GM10266 (cell line): ENCODE data around the gene TMEM106C.

Source experiments
- DNase-seq: peaks from one replicate; pipeline ENCODE4 v3.0.0; 2012; ENCODE audit errors: extremely low spot score
- TF ChIP-seq, protein P1 (sequence below): IDR thresholded peaks from 2 replicates; pipeline ENCODE4 v1.5.1; 2012; ENCODE audit warnings: mild to moderate bottlenecking, low read depth; ENCODE audit not compliant: control insufficient read depth, insufficient read depth; ENCODE audit errors: missing control alignments

The TMEM106C gene

DNA sequence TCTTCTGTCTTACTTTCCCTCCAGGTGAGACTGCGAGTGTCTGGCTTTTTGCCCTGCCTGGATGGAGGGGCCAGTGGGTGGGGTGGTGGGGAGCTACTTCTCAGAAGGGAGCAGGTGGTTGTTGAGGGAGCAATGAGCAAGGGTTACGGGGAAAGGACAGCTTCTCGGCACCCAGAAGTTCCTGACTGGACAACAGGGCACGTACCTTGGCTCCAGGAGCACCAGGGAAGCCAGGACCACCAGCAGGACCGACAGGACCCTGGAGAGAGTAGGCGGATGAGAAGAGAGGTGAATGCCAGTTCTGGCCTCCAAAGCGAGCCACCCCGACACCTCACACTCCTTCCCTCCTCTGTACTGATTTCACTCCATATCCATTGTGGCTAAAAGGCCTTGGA is 25.6 kb downstream of the TMEM106C start:
- TF ChIP-seq, protein P1, sequence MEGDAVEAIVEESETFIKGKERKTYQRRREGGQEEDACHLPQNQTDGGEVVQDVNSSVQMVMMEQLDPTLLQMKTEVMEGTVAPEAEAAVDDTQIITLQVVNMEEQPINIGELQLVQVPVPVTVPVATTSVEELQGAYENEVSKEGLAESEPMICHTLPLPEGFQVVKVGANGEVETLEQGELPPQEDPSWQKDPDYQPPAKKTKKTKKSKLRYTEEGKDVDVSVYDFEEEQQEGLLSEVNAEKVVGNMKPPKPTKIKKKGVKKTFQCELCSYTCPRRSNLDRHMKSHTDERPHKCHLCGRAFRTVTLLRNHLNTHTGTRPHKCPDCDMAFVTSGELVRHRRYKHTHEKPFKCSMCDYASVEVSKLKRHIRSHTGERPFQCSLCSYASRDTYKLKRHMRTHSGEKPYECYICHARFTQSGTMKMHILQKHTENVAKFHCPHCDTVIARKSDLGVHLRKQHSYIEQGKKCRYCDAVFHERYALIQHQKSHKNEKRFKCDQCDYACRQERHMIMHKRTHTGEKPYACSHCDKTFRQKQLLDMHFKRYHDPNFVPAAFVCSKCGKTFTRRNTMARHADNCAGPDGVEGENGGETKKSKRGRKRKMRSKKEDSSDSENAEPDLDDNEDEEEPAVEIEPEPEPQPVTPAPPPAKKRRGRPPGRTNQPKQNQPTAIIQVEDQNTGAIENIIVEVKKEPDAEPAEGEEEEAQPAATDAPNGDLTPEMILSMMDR: no peak
- DNase-seq: no peak

DNA sequence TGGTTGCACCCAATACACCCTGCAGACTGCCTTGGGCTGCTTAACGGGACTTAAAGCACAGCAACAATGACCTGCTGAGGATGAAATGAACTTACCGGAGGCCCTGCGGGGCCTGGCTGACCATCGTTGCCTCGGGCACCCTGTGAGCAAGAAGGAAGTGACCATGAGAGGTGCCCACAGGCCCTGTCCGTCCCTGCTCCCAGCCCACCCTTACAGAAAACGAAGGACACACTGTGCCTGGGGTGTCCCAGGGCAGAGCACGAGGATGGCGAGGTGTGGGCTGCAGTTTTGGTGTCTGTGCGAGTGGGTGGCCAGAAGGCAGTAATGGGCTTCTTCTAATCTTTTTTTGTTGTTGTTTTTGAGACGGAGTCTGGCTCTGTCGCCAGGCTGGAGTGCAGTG is 26.3 kb downstream of the TMEM106C start:
- no peak for DNase-seq
- TF ChIP-seq, protein P1: no peak

DNA sequence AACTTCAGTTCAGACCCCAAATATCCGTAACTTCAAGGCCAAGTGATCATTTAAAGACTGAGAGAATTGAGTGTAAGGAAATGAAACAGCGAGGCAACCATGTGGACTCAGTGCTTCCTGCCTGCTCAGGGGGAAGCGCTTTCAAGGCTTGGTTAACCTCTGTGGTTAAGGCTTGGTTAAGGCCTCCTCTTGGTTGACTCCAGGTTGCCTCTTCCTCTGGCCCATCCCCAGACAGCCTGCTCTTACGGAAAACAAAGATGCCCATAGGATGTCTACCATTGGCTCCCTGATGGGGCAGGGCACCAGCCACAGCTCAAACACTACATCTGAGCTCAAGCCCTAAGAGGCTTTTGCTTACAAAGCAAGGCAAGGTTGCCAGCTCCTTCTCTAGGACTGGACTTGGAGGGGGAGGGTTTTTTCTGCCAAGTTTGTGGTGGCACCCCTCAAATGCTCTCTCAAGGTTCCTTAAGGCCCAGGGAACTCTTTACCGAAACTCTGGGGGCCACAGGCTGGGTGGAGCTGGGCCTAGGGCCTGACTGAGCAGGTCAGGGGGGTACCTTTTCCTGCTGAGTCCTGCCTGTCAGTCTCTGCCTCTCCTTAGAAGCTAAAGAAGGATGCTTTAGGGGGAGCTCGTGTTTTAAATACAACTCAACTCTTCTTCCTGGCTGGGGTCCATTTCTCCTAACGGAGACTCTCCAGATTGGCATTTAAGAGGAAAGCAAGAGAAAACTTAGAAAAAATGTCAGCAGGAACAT is 27.1 kb downstream of the TMEM106C start:
- TF ChIP-seq, protein P1: no peak
- DNase-seq: peak; percentile 64

DNA sequence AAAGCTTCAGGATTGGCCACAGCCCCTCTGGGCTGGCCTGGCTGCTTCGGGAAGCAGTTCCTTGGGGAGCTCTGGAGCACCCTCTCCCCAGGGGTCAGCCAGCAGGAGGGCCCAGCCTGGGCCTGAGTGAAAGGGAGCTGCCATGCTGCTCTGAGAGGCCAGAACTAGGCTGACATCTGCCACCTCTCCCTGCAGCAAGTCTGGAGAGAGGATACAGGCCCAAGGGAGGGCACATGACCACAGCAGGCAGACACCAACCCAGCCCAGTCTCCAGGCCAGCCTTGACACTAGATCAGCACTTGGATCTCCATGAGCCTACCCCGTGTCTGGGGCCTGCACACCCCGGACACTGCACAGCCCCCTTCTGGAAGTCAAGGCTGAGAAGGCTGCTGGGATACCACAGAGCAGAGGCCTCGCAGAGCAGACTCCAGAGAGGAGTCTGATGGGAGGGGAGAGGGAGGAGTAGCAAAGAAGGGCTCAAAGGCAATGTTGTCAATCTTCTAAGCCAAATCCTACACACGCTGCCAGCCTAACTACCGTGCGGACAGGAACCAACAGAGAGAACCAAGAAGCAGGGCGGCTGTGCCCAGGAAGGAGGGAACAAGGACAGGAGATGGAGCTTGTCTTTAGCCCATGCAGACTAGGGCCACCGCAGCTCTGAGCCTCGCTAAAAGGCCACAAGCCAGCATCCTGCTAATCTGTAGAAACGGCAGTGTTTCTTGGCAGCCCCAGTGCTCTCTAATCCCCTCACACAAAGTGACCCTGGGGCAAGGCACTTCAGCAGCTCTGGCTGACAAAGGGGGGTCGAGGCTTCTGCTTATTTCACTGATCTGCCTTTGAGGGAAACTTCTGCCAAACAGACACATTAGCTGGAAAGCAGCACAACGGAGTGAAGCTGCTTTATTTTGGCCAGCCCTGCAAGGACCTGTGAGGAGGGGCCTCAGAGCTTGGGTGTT is 28.0 kb downstream of the TMEM106C start:
- no peak for DNase-seq
- TF ChIP-seq, protein P1: no peak

DNA sequence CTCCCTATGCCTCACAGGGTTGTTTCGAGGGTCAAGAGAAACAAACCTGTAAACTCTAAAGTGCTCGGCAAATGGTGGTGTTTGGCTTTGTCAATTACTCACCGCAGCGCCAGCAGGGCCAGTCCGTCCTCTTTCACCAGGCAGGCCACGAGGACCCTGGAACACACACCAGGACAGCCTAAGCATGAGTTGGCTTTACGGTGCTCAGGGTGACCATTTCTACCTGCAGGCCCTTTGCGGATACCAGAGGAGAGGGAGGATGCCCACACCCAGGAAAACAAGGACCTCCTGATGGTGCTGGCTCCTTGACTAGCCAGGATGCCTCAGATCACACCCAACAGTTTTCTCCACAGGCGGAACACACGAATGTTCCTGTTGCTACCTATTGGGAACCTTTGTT is 29.4 kb downstream of the TMEM106C start:
- TF ChIP-seq, protein P1: no peak
- no peak for DNase-seq

DNA sequence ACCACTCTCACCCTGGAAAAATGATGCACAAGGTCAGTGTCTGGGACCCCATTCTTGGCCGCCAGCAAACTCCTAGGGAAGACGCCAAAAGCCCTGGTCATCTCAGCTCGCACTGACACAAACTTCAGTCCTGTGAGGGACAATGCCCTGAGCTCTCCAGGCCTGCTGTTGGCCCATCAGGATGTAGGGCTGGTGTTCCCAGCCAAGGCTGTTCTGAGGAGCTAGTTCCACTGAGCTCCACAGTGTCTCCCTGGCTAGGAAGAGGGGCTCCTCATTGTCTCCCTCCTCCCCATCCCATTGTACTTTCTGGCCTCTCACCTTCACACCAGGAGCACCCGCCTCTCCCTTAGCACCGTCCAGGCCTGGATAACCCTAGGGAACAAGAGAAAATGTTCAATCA is 30.1 kb downstream of the TMEM106C start:
- no peak for DNase-seq
- TF ChIP-seq, protein P1: no peak

DNA sequence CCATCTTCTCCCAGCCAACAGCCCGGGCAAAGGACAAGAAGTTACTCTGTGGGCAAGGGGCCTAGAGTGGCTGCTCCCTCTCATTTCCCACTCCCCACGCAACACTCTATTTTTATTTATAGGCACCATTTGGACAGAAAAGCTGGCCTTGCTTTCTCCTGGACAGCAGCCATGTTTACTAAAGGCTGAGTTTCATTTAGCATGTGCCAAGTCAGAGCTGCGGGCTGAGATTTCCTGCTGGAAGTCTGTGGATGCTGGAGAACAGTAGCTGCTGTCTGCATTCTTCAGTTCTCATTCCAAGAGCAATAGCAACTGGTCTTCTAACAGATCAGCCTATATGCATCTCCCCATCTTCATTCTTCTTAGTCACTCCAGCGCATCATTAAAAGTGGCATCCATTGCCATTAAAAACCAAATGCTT is 32.6 kb downstream of the TMEM106C start:
- TF ChIP-seq, protein P1: no peak
- no peak for DNase-seq
